GM06990 (cell line): ENCODE measurements around the gene BPIFB6.

ENCODE experiments used
- DNase-seq: peaks from one replicate; pipeline ENCODE4 v3.0.0-alpha.2; 2011; ENCODE audit not compliant: insufficient read length; ENCODE audit errors: extremely low read depth
- H3K27me3 ChIP-seq: replicated peaks from 2 replicates; pipeline ENCODE4 v1.6.0; 2011; ENCODE audit warnings: low read length; ENCODE audit not compliant: control insufficient read depth, insufficient read depth
- H3K36me3 ChIP-seq: 2 replicates; pipeline ENCODE4 v1.5.1; 2011; ENCODE audit warnings: low read length; ENCODE audit not compliant: control insufficient read depth, insufficient read depth
- H3K4me3 ChIP-seq: replicated peaks from 2 replicates; pipeline ENCODE4 v1.5.1; 2011; ENCODE audit warnings: low read depth, mild to moderate bottlenecking, control low read depth, low read length
- TF ChIP-seq, protein P1 (sequence below): IDR thresholded peaks from 2 replicates; pipeline ENCODE4 v1.5.1; 2011; ENCODE audit warnings: low read length, control low read depth, mild to moderate bottlenecking, inconsistent platforms; ENCODE audit not compliant: insufficient read depth, poor library complexity, severe bottlenecking

BPIFB6 gene

DNA sequence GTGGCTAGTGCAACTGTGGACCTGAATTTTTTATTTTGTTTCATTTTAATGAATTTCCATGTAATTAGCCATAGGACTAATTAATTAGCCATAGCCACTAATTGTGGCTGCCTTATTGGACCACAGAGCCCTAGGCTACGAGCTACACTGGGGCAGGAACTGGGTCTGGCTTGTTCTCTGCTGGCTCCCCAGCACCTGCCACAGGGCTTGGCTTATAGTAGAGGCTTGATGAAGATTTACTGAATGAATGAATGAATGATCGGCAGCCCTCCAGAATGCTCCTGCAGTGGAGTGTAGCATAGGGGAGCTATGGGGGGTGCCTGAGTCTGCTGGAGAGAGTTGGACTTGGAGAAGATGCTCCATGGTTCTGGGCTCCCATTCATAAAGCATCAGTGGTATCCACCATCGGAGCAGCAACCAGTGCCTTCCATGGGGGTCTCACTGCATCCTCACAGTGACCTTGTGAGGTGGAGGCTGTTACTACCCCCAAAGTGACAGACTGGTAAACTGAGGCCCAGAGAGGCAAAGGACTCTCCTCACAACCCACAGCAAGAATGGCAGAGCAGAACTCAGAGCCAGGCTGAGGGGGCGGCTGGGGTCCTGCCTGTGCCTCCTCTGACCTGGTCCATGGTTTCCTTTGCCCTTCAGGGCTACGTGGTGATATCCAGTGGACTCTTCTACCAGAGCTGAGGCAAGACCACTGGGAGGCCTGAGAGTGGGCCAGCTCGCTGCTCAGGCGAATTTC lies 8.6 kb upstream of the BPIFB6 start:
- DNase-seq, result no peak
- TF ChIP-seq, protein P1, sequence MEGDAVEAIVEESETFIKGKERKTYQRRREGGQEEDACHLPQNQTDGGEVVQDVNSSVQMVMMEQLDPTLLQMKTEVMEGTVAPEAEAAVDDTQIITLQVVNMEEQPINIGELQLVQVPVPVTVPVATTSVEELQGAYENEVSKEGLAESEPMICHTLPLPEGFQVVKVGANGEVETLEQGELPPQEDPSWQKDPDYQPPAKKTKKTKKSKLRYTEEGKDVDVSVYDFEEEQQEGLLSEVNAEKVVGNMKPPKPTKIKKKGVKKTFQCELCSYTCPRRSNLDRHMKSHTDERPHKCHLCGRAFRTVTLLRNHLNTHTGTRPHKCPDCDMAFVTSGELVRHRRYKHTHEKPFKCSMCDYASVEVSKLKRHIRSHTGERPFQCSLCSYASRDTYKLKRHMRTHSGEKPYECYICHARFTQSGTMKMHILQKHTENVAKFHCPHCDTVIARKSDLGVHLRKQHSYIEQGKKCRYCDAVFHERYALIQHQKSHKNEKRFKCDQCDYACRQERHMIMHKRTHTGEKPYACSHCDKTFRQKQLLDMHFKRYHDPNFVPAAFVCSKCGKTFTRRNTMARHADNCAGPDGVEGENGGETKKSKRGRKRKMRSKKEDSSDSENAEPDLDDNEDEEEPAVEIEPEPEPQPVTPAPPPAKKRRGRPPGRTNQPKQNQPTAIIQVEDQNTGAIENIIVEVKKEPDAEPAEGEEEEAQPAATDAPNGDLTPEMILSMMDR, result no peak
- Histone ChIP-seq H3K36me3 (no peaks in the 10 kb centered on the region), H3K27me3 (no peaks in the 10 kb centered on the region), H3K4me3 (no peak overlapping the region)

DNA sequence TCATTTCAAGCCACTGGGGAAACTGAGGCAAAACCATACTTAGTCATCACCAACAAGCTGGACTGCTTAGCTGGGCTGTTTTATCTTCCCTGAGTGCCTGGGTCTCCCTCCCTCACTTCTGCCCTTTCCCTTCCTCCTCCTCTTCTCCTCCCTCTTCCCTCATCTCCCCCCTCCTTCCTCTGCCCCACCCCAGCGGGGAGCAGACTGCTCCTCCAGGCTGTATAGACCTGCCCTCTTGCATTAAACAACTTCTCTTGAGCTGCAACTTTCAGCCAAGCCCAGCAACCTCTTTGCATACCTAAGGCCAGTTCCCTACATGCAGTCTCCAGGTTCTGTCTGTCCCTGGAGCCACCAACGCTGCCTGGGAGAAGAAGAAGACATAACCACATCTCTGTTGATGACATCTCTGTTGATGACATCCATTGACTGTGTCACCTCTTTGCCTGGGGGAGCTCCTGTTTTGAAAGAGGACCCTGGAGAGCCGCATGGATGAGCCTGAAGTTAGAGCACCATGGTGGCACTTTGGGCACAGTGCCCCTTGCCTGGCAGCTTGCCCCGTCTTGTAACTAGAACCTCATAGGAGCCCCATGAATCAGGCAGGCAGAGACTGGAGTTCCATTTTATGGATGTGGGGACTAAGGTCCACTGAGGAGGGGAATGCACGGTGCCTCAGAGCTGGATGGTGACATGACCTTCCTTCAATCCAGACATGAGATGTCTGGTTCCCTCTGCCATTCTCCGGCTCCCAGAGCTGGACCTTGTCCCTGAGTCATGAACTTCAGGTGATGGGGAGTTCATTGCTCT lies 7.8 kb upstream of the BPIFB6 start:
- TF ChIP-seq, protein P1, result no peak
- H3K4me3 ChIP-seq, result no peak overlapping the region
- no peak for DNase-seq
- H3K27me3 ChIP-seq, result no peaks in the 10 kb centered on the region
- no peaks in the 10 kb centered on the region for H3K36me3 ChIP-seq

DNA sequence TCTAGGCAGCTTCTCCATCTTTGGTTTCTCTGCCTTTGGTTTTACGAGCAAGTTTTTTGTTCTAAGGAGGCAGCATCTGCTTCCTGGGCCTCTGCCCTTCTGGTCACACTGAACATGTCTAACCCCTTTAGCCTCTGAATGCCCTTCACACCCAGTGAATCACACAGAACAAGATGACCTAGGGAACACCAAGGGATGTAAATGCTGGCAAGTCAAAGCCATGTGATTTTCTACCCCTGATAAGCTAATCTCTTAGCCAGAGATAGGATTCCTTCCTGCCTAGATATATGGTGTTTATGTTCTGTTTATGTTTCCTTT lies 7.2 kb upstream of the BPIFB6 start:
- TF ChIP-seq, protein P1, result no peak
- H3K36me3 ChIP-seq, result no peaks in the 10 kb centered on the region
- H3K27me3 ChIP-seq, result no peaks in the 10 kb centered on the region
- H3K4me3 ChIP-seq, result no peak overlapping the region
- DNase-seq, result no peak

DNA sequence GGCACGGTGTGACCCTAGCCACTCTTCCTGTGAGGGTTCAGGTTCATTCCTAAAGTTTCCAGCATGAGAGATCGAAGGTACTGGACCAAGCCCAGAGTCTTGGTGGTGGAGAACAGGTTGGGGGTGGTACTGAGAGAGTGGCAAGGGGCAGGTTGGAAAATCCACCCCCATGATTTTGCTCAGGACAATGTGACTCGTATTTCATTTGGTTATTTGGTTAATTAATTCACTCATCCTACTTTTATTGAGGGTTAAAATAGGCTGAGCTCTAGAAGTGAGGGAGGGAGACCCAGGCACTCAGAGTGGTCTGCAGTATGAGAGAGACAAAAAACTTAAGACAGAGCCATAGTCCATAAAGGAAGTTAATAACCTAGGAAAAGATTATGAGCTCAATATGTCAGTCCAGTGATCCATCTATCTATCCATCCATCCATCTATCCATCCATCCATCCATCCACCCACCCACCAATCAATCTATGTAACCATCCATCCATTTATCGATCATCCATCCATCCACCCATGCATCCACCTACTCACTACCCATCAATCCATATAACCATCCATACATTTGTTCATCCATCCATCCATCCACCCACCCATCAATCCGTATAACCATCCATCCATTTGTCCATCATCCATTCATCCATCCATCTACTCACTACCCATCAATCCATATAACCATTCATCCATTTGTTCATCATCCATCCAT lies 6.7 kb upstream of the BPIFB6 start:
- no peaks in the 10 kb centered on the region for H3K27me3 ChIP-seq
- TF ChIP-seq, protein P1, result no peak
- H3K36me3 ChIP-seq, result no peaks in the 10 kb centered on the region
- no peak overlapping the region for H3K4me3 ChIP-seq
- no peak for DNase-seq

DNA sequence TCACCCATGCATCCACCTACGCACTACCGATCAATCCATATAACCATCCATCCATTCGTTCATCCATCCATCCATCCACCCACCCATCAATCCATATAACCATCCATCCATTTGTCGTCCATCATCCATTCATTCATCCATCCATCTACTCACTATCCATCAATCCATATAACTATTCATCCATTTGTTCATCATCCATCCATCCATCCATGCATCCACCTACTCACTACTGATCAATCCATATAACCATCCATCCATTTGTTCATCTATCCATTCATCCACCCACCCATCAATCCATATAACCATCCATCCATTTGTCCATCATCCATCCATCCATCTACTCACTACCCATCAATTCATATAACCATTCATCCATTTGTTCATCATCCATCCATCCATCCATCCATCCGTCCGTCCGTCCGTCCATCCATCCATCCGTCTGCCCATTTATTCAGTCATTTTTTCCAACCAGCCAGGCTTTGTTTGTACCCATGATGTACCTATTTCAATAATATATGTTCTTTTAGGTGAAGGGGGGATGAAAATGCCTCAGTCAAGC lies 6.1 kb upstream of the BPIFB6 start:
- Histone ChIP-seq H3K27me3 (no peaks in the 10 kb centered on the region), H3K4me3 (no peak overlapping the region), H3K36me3 (no peaks in the 10 kb centered on the region)
- TF ChIP-seq, protein P1, result no peak
- no peak for DNase-seq
